Endothelial cell of umbilical vein (primary cell): ENCODE measurements around the gene CTNND2.

ENCODE experiments used
- EZH2 ChIP-seq: IDR thresholded peaks from 2 replicates; pipeline ENCODE4 v1.6.1; 2012; ENCODE audit warnings: borderline replicate concordance, low read depth, mild to moderate bottlenecking, moderate library complexity, low read length, inconsistent platforms; ENCODE audit not compliant: severe bottlenecking
- JUN ChIP-seq: IDR thresholded peaks from 2 replicates; pipeline ENCODE4 v1.6.1; 2011; ENCODE audit warnings: borderline replicate concordance, low read depth; ENCODE audit not compliant: insufficient read length, insufficient read depth
- POLR2A ChIP-seq: IDR thresholded peaks from 2 replicates; pipeline ENCODE4 v1.6.1; 2012; ENCODE audit warnings: low read depth, mild to moderate bottlenecking, control low read depth, low read length
- POLR2AphosphoS5 ChIP-seq: IDR thresholded peaks from 2 replicates; pipeline ENCODE4 v1.6.1; 2012; ENCODE audit warnings: low read depth, mild to moderate bottlenecking, control low read depth, low read length, moderate library complexity; ENCODE audit not compliant: insufficient read depth
- TF ChIP-seq, protein P1 (sequence below), 2 donors: IDR thresholded peaks; 1 replicate in 1 of 2; 2 replicates in 1 of 2; pipeline ENCODE4 v1.5.1; 2011; ENCODE audit warnings: low read length in 2 of 2, mild to moderate bottlenecking in 2 of 2, moderate library complexity in 2 of 2, control low read depth in 1 of 2, inconsistent platforms in 1 of 2, low read depth in 1 of 2; ENCODE audit not compliant: insufficient read depth in 1 of 2; ENCODE audit errors: extremely low read depth in 1 of 2
- TF ChIP-seq, protein P2 (sequence below): IDR thresholded peaks from 2 replicates; pipeline ENCODE4 v1.6.1; 2011; ENCODE audit not compliant: insufficient read depth, insufficient read length

DNA sequence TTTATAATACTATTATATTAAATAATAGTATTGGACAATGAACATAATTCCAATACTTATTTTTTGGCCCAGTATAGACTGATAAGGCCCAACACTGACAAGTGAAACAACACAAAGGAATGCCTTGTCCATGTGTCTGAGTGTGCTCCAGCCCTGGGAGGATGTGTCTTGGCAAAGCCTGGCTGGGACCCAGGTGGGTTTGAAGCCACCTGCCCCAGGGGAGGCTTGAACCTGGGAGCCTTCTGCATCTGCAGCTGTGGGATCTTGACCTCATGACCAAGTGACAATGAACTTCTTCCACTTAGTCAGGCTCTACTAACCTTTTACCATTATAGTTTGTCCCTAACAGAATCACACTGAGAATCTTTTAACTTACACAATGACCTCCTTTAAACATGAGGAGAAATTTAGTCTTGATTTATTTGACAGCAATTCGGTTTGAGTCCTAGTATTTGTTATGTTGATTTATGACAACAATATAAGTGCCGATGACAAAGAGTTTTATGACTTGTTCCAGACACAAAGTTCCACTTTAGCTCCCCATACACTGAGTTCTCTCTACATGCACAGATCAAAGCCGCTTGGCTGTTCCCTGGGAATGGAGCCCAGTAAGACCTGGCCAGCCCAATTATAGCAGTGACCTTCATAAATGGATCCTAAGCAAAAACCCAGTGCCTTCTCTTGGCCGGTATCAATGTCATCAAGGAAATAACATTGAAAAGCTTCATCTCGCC is 294.5 kb downstream of the CTNND2 start:
- TF ChIP-seq, protein P1, sequence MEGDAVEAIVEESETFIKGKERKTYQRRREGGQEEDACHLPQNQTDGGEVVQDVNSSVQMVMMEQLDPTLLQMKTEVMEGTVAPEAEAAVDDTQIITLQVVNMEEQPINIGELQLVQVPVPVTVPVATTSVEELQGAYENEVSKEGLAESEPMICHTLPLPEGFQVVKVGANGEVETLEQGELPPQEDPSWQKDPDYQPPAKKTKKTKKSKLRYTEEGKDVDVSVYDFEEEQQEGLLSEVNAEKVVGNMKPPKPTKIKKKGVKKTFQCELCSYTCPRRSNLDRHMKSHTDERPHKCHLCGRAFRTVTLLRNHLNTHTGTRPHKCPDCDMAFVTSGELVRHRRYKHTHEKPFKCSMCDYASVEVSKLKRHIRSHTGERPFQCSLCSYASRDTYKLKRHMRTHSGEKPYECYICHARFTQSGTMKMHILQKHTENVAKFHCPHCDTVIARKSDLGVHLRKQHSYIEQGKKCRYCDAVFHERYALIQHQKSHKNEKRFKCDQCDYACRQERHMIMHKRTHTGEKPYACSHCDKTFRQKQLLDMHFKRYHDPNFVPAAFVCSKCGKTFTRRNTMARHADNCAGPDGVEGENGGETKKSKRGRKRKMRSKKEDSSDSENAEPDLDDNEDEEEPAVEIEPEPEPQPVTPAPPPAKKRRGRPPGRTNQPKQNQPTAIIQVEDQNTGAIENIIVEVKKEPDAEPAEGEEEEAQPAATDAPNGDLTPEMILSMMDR (IDR thresholded peaks at IDR 0.05; ENCODE audit: extremely low read depth in 1 of 2, insufficient read depth in 1 of 2, low read depth in 1 of 2, low read length in 2 of 2), result no peak
- no peak for TF ChIP-seq EZH2
- TF ChIP-seq, protein P2, sequence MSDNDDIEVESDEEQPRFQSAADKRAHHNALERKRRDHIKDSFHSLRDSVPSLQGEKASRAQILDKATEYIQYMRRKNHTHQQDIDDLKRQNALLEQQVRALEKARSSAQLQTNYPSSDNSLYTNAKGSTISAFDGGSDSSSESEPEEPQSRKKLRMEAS, result no peak
- TF ChIP-seq POLR2AphosphoS5, result no peak
- TF ChIP-seq JUN, result no peak
- TF ChIP-seq POLR2A, result no peak
